Mesendoderm (in vitro differentiated cells): ENCODE data around the gene PPP1R26.

ENCODE experiments used
- DNase-seq: peaks from one replicate; pipeline ENCODE4 v3.0.0; 2013
- H2AK5ac ChIP-seq: 2 replicates; pipeline ENCODE4 v1.6.1; 2013; ENCODE audit warnings: low read length, inconsistent platforms
- H2BK120ac ChIP-seq: 2 replicates; pipeline ENCODE4 v1.6.1; 2013; ENCODE audit warnings: low read depth, mild to moderate bottlenecking, low read length, moderate library complexity, mixed read lengths
- H2BK15ac ChIP-seq: replicated peaks from 2 replicates; pipeline ENCODE4 v1.6.1; 2013; ENCODE audit warnings: low read depth, mild to moderate bottlenecking, moderate library complexity
- H2BK5ac ChIP-seq: 2 replicates; pipeline ENCODE4 v1.6.1; 2013; ENCODE audit warnings: low read length, inconsistent platforms
- H3K18ac ChIP-seq: 2 replicates; pipeline ENCODE4 v1.6.1; 2013; ENCODE audit warnings: mild to moderate bottlenecking, low read length, mixed read lengths
- H3K23ac ChIP-seq: one replicate; pipeline ENCODE4 v1.6.1; 2013; ENCODE audit warnings: low read length
- H3K27ac ChIP-seq: 2 replicates; pipeline ENCODE4 v1.5.1; 2013; ENCODE audit warnings: low read depth, mild to moderate bottlenecking, inconsistent platforms, low read length, moderate library complexity
- H3K27me3 ChIP-seq: 2 replicates; pipeline ENCODE4 v1.6.1; 2013; ENCODE audit warnings: low read length, control low read depth, mild to moderate bottlenecking, inconsistent platforms; ENCODE audit not compliant: insufficient read depth, poor library complexity
- H3K36me3 ChIP-seq: 2 replicates; pipeline ENCODE4 v1.6.1; 2013; ENCODE audit warnings: low read length, inconsistent platforms; ENCODE audit not compliant: control insufficient read depth, insufficient read depth
- H3K4ac ChIP-seq: one replicate; pipeline ENCODE4 v1.6.1; 2013; ENCODE audit warnings: low read depth, mild to moderate bottlenecking, low read length, moderate library complexity
- H3K4me1 ChIP-seq: 2 replicates; pipeline ENCODE4 v1.6.1; 2013; ENCODE audit warnings: low read depth, low read length, inconsistent platforms; ENCODE audit not compliant: control insufficient read depth
- H3K4me2 ChIP-seq: 2 replicates; pipeline ENCODE4 v1.6.1; 2013; ENCODE audit warnings: low read length
- H3K4me3 ChIP-seq: 2 replicates; pipeline ENCODE4 v1.5.1; 2013; ENCODE audit warnings: mild to moderate bottlenecking, low read length
- H3K56ac ChIP-seq: one replicate; pipeline ENCODE4 v1.6.1; 2013; ENCODE audit warnings: low read length
- H3K79me1 ChIP-seq: 2 replicates; pipeline ENCODE4 v1.6.1; 2013; ENCODE audit warnings: low read length, inconsistent platforms
- H3K79me2 ChIP-seq: 2 replicates; pipeline ENCODE4 v1.6.1; 2013; ENCODE audit warnings: mild to moderate bottlenecking, low read length; ENCODE audit not compliant: control insufficient read depth, insufficient read depth
- H3K9ac ChIP-seq: 2 replicates; pipeline ENCODE4 v1.6.1; 2013; ENCODE audit warnings: low read length, inconsistent platforms
- H4K5ac ChIP-seq: one replicate; pipeline ENCODE4 v1.6.1; 2013; ENCODE audit warnings: low read length
- H4K8ac ChIP-seq: one replicate; pipeline ENCODE4 v1.6.1; 2013; ENCODE audit warnings: low read depth, mild to moderate bottlenecking, control low read depth, low read length, moderate library complexity
- WGBS: extraction: QIAGEN DNeasy Blood & Tissue Kit; methylation state at CpG from one replicate; pipeline ENCODE4 v1.1.7; 2013; ENCODE audit warnings: low lambda C conversion rate, missing lambda C conversion rate; ENCODE audit not compliant: insufficient coverage; ENCODE audit errors: extremely low coverage; 5-methylcytosine and 5-hydroxymethylcytosine counted together

PPP1R26 gene

GRCh38 chr9:135478191-135478590, 1.4 kb upstream of the PPP1R26 start:
- Histone ChIP-seq H2BK5ac (no peak overlapping the region), H3K4me1 (no peaks in the 10 kb centered on the region), H3K79me1 (peaks cover 3% of the 10 kb centered on the region), H3K4me2 (no peak overlapping the region), H2BK120ac (no peak overlapping the region), H4K5ac (no peak overlapping the region), H3K79me2 (peaks cover 3% of the 10 kb centered on the region), H3K27me3 (no peaks in the 10 kb centered on the region), H3K56ac (no peak overlapping the region), H2AK5ac (no peak overlapping the region), H3K9ac (no peak overlapping the region), H4K8ac (no peak overlapping the region), H3K36me3 (peaks cover 2% of the 10 kb centered on the region), H3K18ac (no peak overlapping the region), H2BK15ac (no peak overlapping the region), H3K4me3 (no peak overlapping the region), H3K23ac (no peak overlapping the region), H3K27ac (no peak overlapping the region), H3K4ac (no peak overlapping the region)
- no CpG with 5 or more reads among the region's 10 CpGs for WGBS
- DNase-seq = no peak

GRCh38 chr9:135478829-135479468, 633 bp upstream of the PPP1R26 start:
- DNase-seq = peak; percentile 45
- Histone ChIP-seq H2BK5ac (no peak overlapping the region), H3K23ac (no peak overlapping the region), H3K9ac (peak overlapping the region; percentile 44), H3K4me2 (peak overlapping the region; percentile 25), H3K27ac (no peak overlapping the region), H3K27me3 (no peaks in the 10 kb centered on the region), H3K56ac (peak overlapping the region; percentile 67), H3K36me3 (peaks cover 5% of the 10 kb centered on the region), H3K4me1 (no peaks in the 10 kb centered on the region), H3K18ac (peak overlapping the region; percentile 94), H4K8ac (no peak overlapping the region), H3K4ac (peak overlapping the region; percentile 26), H4K5ac (no peak overlapping the region), H3K79me1 (peaks cover 3% of the 10 kb centered on the region), H3K4me3 (no peak overlapping the region), H2BK15ac (no peak overlapping the region), H2AK5ac (no peak overlapping the region), H3K79me2 (peaks cover 3% of the 10 kb centered on the region), H2BK120ac (no peak overlapping the region)
- WGBS = no CpG with 5 or more reads among the region's 64 CpGs

GRCh38 chr9:135480071-135480939, 723 bp downstream of the PPP1R26 start:
- Histone ChIP-seq H3K4me3 (peak overlapping the region; percentile 81), H3K9ac (peak overlapping the region; percentile 95), H3K27me3 (no peaks in the 10 kb centered on the region), H2AK5ac (no peak overlapping the region), H3K79me2 (peaks cover 3% of the 10 kb centered on the region), H3K18ac (peak overlapping the region; percentile 94), H3K4ac (peak overlapping the region; percentile 77), H3K4me1 (no peaks in the 10 kb centered on the region), H3K4me2 (peak overlapping the region; percentile 80), H2BK15ac (no peak overlapping the region), H3K36me3 (peaks cover 5% of the 10 kb centered on the region), H3K79me1 (peaks cover 3% of the 10 kb centered on the region), H3K56ac (peak overlapping the region; percentile 94), H3K27ac (peak overlapping the region; percentile 27), H2BK5ac (no peak overlapping the region), H3K23ac (peak overlapping the region; percentile 89), H4K8ac (peak overlapping the region; percentile 87), H4K5ac (no peak overlapping the region), H2BK120ac (peak overlapping the region; percentile 29)
- no CpG with 5 or more reads among the region's 76 CpGs for WGBS
- DNase-seq = peak; percentile 75

GRCh38 chr9:135480940-135481310, 1.3 kb downstream of the PPP1R26 start:
- Histone ChIP-seq H3K27ac (no peak overlapping the region), H4K5ac (no peak overlapping the region), H3K23ac (no peak overlapping the region), H2AK5ac (no peak overlapping the region), H4K8ac (no peak overlapping the region), H3K79me2 (peaks cover 3% of the 10 kb centered on the region), H3K9ac (peak overlapping the region; percentile 95), H3K36me3 (peaks cover 5% of the 10 kb centered on the region), H3K4me1 (no peaks in the 10 kb centered on the region), H3K18ac (no peak overlapping the region), H2BK5ac (no peak overlapping the region), H2BK15ac (no peak overlapping the region), H3K4ac (no peak overlapping the region), H3K4me2 (peak overlapping the region; percentile 80), H3K56ac (peak overlapping the region; percentile 94), H3K27me3 (no peaks in the 10 kb centered on the region), H2BK120ac (no peak overlapping the region), H3K4me3 (peak overlapping the region; percentile 81), H3K79me1 (peaks cover 3% of the 10 kb centered on the region)
- no peak for DNase-seq
- WGBS = no CpG with 5 or more reads among the region's 11 CpGs

GRCh38 chr9:135482015-135482754, 2.6 kb downstream of the PPP1R26 start:
- Histone ChIP-seq H4K8ac (no peak overlapping the region), H3K79me2 (peaks cover 3% of the 10 kb centered on the region), H3K4me2 (no peak overlapping the region), H2BK15ac (no peak overlapping the region), H3K18ac (no peak overlapping the region), H3K27ac (no peak overlapping the region), H3K79me1 (peaks cover 3% of the 10 kb centered on the region), H3K4ac (no peak overlapping the region), H2BK120ac (no peak overlapping the region), H3K9ac (no peak overlapping the region), H3K27me3 (no peaks in the 10 kb centered on the region), H2AK5ac (no peak overlapping the region), H3K36me3 (peaks cover 8% of the 10 kb centered on the region), H3K4me3 (no peak overlapping the region), H4K5ac (no peak overlapping the region), H2BK5ac (no peak overlapping the region), H3K4me1 (no peaks in the 10 kb centered on the region), H3K23ac (no peak overlapping the region), H3K56ac (no peak overlapping the region)
- DNase-seq = no peak
- no CpG with 5 or more reads among the region's 8 CpGs for WGBS
